GM03348 (cell line): ENCODE results near the gene SNX19.
"Not testable (repeated sequence)": the region's sequence is repeated elsewhere in the genome, so short reads cannot be mapped to it uniquely, and the experiment has no call there.

Experiments
- DNase-seq: peaks from one replicate; pipeline ENCODE4 v3.0.0; 2012; ENCODE audit warnings: low spot score

Gene SNX19

GRCh38 chr11:130872981-130873380 is 43.3 kb downstream of the SNX19 start:
- peak; percentile 60 for DNase-seq

- no peak for DNase-seq
These were observed 43.8 kb downstream of the SNX19 start for GRCh38 chr11:130872513-130872912.

DNA sequence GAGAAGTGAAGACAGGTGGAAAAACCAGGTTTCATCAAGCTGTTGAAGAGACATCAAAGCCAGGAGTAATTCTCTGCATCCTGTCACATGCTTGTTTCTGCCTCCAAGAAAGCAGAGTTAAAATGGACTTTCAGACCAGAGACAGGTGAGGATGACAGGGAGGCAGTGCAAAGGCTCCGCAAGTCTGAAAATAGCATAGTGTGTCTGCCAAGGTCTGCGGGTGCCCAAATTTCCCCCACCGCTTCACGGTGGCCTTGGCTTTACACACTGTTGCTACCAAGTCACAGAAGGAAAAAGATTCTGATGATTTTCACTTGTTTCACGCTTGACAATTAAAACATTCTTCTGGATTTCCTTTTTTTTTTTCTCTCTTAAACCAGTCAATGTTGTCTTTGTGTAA is 44.2 kb downstream of the SNX19 start:
- no peak for DNase-seq

GRCh38 chr11:130871616-130872015 is 44.7 kb downstream of the SNX19 start:
- DNase-seq, result no peak

- DNase-seq, result no peak
These were observed 47.4 kb downstream of the SNX19 start for GRCh38 chr11:130868721-130869390.

DNA sequence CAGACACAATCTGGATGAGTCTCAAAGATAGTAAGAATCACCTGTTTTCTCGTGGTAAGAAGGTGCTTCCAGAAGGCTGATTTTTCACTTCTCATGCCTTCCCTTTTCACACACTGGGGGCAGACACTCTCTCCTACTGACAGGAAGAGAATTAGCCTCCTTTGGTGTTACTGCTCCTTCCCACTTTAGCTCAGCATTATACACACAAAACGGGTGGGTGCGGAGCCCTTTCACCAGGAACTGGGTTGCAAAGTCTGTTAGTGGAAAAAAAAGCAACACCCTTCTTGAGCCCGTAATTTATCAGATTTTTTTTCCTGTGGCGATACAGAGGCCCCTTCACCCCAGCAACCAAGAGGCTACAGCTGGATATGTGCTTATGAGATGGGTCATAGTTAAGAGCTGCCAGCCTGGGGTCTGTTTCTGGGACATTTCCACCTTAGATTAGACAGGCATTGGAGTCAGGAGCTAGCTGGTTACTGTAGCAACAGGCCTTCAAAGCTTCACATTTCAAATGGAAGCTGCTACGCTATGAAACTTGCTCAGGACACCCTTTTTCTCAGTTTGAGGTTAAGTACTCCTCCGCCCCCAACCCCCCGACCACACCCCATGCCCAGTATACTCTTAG is 48.1 kb downstream of the SNX19 start:
- DNase-seq, result no peak

DNA sequence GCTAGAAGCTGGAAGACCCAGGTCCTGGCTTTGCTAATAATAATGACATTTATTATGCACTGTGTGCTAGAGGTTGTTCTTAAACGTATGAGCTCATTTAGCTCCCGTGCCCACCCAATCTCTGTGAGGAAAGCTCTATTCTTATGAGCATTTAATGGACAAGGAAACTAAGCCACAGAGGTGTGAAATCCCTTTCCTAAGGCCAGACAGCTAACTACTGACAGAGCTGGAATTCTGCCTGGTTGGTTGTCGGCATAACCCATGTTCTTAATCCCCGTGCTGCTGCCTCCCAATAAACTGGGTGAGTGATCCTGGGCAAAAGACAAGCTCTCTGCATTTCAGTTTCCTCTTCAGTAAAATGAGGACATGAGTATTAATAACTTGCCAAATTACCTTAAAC is 49.4 kb downstream of the SNX19 start:
- DNase-seq, result no peak

- no peak for DNase-seq
These were observed 50.5 kb downstream of the SNX19 start for GRCh38 chr11:130865774-130866114.

DNA sequence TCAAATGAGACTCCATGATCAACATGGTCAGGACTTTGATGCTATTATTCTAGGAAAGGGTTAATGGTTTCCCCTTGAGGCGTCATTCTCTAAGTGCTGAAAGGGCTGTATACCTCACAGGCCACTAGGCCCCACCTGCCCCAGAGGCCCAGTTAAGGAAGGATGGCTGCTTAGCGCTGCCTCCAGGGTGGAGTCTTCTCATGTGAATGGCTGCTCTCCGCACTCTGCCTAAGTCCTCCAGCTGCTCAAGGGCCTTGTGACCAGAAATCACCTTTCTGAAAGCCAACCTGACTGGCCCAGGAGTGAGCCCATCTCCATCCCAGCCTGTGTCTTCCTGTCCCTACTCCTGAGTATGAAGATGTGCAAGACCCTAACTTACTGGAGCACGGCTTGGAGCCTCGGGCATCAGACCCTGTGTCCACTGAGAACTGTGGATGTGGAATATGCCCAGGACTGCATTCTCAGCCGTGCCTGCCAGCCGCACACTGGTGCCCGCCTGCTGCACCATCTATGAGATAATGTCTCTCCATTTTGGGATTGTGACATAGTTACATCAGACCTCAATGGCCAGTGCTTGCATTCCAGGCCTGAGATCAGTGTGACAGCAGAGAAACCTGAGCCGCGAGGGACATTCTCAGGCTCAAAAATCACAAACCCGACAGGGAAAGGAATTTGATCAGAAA is 51.0 kb downstream of the SNX19 start:
- DNase-seq, result no peak

GRCh38 chr11:130861902-130862860 is 54.1 kb downstream of the SNX19 start:
- peak; percentile 89 for DNase-seq

GRCh38 chr11:130861283-130861682 is 55.0 kb downstream of the SNX19 start:
- DNase-seq, result no peak

GRCh38 chr11:130859886-130860285 is 56.4 kb downstream of the SNX19 start:
- DNase-seq, result no peak

- no peak for DNase-seq
These were observed 58.1 kb downstream of the SNX19 start for GRCh38 chr11:130858215-130858614.

- not testable (repeated sequence) for DNase-seq
These were observed 60.6 kb downstream of the SNX19 start for GRCh38 chr11:130855707-130856106.

- DNase-seq, result no peak
These were observed 61.8 kb downstream of the SNX19 start for GRCh38 chr11:130854483-130854882.

GRCh38 chr11:130852589-130852988 is 63.7 kb downstream of the SNX19 start:
- DNase-seq, result no peak

DNA sequence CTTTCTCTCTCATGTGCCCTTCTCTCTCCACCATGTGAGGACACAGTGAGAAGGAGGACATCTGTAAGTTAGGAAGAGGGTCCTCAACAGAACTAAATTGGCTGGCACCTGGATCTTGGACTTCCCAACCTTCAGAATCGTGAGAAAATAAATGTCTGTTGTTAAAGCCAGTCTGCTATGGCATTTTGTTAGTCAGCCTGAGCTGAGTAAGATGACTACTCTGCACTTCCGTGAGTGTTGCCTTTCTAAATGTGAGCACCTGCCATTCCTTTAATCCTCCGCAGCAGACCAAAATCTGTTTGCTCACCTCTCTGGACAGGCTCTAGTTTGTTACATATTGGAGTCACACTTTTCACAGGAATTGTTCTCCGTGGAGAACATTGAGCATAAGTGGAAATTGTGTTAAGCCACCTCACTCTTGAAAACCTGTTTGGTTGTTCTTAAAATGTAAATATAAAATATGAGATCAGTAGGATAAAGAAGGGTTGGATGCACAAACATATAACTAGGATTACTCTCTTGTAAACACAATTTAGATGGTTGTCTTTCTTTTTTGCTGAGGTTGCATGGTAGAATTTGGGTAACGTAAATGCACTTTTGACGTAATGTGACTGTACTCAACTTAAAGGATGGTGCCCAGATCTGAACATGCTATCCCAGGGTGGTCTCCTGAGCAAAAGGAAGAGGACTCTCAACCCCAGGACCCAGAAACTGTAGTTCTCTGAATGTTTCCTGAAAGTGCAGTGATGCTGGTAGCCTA is 65.9 kb downstream of the SNX19 start:
- no peak for DNase-seq

DNA sequence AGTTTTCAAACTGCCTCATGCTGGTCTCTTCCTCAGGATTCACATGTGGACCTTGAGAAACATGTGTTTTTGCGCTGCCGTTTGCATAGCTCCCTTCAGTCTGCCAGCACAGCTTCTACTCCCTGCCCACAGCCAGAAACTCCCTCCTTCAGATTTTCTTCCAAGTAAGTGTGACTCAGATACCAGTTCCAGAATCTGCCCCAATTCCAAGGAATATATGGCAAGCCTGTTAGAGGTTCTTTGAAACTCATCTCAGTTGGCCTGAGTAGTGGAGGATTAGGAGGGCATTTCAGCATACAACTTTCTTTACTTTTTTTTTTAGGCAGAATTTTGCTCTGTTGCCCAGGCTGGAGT is 67.1 kb downstream of the SNX19 start:
- DNase-seq, result peak; percentile 83

DNA sequence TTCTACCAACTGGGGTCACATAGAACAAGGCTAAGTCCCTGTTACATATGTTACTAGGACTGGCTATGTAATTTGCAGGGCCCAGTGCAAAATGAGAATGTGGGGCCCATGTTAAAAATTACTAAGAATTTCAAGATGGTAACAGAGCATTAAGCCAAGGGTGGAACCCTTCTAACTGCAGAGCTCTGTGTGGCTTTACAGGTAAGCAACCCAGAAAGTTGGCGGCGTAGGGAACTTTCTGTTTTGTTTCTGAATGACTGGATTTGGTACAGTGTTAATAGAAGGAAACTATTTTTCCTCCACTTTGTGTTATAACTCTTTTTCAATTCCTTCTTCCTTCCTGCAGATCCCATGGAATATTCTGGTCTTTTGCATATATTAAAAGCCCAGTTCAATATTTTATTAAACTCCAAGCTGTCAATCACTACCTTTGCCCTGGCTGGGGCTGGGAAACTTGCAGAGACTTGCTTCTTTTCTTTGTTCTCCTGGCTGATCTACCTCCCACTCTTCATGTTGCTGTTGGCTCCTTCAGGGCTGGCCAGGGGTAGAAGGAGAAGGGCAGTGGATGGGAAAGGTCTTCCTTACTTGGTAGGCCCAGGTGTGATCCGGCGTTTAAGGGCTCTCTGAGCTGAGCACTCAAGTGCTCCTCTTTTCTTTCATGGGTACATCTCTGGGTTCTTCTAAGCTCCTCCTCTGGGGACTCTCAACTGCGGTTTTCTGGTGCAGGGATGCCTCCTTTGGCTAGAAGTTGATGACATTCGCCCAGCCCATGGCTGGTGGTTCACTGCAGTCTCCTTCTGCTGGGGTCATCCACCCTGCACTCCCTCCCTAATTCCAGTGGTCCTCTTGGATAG is 67.7 kb downstream of the SNX19 start:
- DNase-seq, result no peak

DNA sequence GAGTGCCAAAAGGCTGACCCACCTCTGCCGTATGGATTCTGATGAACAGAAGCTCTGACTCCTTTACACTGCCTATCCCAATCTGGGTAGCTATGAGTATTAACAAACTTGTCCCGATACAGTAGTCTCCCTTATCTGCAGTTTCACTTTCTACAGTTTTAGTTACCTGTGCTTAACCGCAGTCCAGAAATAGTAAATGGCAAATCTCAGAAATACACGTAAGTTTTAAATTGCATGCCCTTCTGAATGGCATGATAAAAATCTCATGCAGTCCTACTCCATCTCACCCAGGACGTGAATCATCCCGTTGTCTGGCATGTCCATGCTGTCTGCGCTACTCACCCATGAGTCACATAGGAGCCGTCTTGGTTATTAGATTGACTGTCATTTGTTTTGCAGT is 68.8 kb downstream of the SNX19 start:
- peak; percentile 81 for DNase-seq

DNA sequence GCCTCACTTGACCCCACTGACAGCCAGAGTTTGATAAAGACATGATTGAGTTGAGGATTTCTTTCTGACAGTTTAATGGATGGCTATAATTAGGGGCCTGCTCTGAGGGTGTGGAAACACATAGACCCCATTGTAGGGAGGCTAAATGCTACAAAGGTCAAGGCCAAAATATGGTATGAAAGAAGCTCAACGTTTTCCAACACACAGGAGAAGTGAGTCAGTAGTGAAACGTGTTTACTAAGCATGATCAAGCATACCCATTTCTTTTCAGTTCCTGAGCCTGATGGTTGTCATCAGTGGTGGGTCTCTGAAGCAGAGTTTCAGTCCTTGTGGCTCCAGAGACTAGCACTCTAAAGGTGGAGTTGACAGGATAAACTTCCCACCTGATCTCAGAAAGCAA is 69.7 kb downstream of the SNX19 start:
- DNase-seq, result no peak
